NCI-H1092 treated with DMSO at 0.1 percent for 48 hours (cell line): ENCODE results near the gene WDPCP.
"Not testable (repeated sequence)": the region's sequence is repeated elsewhere in the genome, so short reads cannot be mapped to it uniquely, and the experiment has no call there.

Experiments
- DNase-seq: peaks from one replicate; lab custom pipeline; 2025; lab: John Stamatoyannopoulos, UW

The WDPCP gene

DNA sequence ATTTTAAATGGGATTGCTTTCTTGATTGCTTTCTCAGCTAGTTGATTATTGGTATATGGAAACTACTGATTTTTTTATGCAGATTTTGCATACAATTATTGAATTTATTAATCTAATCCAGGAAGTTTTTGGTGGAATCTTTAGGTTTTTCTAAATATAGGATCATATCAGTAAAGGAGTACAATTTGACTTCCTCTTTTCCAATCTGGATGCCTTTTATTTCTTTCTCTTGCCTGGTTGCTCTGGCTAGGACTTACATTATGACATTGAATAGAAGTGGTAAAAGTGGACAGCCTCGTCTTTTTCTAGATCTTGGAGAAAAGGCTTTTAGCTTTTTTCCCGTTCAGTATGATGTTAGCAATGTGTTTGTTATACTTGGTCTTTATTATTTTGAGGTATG is 486.3 kb downstream of the WDPCP start:
- no peak for DNase-seq

DNA sequence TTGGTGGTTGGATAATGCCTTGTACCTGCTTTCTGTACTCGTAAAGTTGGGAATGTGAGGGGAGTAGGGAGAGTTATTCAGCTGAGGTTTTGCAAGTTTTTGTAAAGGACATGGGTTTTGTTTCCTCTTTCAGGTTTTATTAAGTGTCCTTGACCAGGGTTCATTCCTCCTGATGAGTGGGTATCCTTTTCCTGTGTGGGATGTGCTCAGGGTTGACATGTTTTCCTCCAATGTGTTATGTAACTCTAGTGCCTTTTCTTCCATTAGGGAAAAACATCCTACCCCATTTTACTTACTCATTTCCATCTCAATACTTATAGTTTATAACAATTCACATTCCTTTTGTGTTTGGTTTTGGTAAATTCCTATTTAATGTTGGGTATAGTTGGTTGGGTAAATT is 489.2 kb downstream of the WDPCP start:
- no peak for DNase-seq

DNA sequence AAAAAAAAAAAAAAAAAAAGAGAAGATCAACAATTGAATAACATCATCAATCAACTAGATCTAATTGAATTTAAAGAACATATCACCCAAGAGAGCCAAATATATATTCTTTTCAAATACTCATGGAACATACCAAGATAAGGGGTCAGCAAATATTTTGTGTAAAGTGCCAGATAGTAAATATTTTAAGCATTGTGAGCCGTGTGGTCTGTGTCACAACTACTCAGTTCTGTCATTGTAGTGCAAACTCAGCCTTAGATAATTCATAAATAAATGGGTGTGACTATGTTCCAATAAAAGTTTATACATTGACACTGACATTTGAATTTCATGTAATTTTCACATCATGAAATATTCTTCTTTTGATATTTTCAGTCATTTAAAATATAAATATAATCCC is 491.8 kb downstream of the WDPCP start:
- DNase-seq: no peak

DNA sequence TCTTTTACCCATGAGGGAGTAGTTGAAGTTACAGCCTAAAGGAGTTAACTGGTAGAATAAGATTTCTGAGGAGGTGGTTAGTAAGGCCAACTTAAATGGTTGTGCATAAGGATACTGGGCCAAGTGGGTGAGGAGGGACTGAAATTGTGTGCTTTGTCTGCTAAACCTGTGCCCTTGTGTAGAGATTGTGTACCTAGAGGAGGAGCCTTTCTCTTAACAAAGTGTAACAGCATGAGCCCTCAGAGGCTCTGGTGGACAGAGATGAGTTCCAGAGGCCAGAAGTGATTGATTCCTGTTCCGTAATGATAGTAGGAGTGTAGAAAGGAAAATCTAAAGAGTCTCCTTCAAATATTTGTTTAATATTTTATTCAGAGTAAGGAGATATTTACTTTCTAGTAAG is 494.8 kb downstream of the WDPCP start:
- no peak for DNase-seq

DNA sequence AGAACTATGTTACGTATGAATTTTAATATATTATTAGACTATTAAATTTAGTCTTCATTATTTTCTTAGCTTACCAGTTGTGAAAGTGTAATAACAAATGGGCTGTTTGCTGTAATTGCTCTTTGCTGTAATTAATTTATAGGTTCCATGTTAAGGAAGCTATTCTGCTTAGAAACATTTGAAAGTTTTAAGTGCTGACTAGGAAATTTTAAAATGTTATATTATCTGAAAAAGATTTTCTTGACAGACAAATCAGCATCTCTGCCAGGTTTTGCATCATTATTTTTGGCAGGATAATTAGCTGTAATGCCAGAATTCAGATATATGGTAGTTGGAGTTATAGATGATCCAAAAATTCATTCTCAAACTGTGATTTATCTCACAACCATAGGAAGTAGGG is 495.4 kb downstream of the WDPCP start:
- DNase-seq: no peak

DNA sequence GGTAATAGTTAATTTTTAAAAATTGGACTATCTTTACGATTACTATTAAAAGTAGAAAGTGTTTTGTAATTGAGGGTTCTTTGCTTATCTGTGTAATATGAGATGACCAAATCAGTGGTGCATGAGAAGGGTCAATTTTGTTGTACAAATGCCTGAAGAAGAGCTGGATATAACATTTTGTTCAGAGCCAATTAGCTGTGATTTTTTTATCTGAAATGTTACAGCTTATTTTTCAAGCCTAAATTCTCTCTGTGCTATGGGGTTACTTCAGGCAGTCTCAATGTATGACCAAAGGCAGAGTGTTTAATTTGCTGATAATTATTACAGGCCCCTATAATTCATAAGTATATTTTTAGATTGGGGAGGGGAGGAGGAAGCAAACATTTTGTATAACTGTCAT is 495.9 kb downstream of the WDPCP start:
- DNase-seq: no peak

DNA sequence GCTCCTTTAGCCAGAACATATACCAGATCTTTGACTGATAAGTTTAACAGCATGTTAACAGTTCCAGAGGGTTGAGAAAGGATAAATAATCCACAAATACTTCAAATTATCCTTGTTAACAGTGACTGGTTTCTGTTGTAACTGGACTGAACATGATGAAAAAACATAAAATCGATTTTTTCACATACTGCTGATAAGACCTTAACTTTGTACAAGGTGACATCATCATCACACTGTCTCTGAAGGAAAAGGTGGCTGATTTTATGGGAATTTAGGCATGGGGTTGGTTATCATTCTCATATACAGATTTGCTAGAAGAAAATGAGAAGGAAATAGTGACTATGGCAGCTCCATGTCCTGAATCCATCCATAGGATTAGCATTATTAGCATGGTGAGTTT is 501.6 kb downstream of the WDPCP start:
- DNase-seq: no peak

DNA sequence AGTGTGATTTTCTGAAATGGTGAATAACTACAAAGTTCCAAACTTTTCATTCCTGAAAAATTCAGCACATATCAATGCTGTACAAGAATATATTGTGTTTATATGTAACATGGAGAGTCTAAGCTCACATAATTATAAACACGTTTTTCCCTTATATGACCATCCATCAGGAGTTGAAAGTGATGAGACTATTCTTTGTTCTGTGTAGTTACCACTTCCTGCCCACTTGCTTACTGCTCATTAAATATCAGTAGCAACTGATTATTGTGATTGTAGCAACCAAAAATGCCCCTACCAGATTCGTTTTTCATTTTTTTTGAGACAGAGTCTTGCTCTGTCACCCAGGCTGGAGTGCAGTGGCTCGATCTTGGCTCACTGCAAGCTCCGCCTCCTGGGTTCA is 506.9 kb downstream of the WDPCP start:
- DNase-seq: no peak

DNA sequence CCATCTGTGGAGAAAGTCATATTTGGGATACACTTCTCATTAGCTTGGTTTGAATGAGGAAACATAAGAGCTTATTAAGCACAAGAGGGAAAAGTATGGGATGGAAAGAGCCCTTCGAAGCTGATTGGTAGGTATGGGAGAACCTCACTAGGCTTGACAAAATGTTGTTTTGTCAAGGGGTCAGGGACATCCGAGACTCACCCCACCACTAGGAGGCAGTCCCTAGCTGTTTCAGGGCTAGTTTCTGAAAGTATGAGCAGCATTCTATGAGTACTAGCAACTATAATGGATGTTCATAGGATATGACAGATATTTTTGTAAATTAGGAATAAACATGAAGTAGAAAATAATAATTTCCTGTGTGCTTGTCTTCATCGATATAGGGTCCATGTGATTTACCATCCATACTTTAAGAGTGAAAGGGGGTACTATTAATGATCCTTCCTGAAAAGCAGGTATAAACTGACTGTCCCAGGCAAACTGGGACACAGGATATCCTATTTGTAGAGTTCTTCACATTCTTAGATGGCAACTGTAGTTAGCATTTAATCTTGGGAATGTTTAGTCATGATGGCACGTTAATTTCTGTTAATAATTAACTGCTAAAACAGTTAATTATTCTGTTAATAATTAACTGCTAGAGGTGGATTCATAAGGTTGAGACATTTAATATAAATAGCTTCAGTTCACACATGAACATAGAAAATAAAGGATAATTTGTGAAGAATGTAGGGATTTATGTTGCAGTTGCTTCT is 509.2 kb downstream of the WDPCP start:
- DNase-seq: no peak

DNA sequence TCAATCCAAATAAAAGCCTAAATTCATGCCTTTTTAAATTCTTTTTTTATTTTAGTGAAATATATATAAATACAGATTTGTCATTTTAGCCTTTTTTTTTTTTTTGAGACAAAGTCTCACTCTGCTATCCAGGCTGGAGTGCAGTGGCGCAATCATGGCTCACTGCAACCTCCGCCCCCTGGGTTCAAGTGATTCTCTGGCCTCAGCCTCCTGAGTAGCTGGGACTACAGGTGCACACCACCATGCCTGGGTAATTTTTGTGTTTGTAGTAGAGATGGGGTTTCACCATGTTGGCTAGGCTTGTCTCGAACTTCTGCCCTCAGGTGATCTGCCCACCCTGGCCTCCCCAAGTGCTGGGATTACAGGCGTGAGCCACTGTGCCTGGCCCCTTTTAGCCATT is 513.9 kb downstream of the WDPCP start:
- not testable (repeated sequence) for DNase-seq

DNA sequence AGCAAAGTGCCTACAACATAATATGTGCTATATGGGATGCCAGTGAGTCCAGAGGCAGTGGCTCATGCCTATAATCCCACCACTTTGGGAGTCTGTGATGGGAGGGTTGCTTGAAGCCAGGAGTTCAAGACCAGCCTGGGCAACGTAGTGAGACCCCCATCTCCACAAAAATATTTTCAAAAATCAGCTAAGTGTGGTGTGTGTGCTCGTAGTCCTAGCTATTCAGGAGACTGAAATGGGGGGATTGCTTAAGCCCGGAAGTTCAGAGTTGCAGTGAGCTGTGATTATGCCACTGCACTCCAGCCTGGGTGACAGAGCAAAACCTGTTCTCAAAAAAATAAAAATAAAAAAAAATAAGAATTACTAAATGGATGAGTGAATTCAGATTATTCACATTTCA is 514.3 kb downstream of the WDPCP start:
- no peak for DNase-seq

DNA sequence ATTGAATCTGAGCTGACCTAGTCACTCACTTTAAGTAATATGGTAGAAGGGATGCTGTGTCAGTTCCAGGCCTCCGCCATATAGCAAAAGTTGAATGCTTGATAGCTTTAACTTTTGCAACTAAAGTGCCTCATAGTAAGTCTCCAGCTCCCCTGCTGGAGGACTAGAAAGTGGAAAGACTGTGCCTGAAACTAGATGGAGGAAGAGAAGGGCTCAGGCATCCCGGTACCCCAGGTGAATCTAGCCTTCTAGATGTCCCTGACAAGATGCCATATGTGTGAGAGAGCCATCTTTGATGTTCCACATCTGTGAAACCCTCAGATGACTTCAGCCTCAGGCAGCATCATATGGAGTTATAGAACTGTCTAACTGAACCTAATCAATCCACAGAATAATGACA is 516.6 kb downstream of the WDPCP start:
- DNase-seq: no peak
